Ovary (tissue), 3 donors: ENCODE measurements around the gene PXK.

ENCODE experiments used
- EP300 ChIP-seq: sonication (generic); formaldehyde crosslinking; IDR thresholded peaks from one replicate; pipeline ENCODE4 v1.6.1; 2017; ENCODE audit warnings: antibody characterized with exemption
- POLR2A ChIP-seq: fragments of 450-650 bp; IDR thresholded peaks from one replicate; pipeline ENCODE4 v1.6.1; 2017; ENCODE audit warnings: antibody characterized with exemption, mild to moderate bottlenecking, moderate library complexity
- TF ChIP-seq, protein P1 (sequence below), 3 donors: fragments of 450-650 bp in 2 of 3; fragments of 200-600 bp in 1 of 3; IDR thresholded peaks; one replicate each; pipeline versions ENCODE4 v1.5.1 to v1.8.0; 2016 to 2022; ENCODE audit warnings: antibody characterized with exemption in 3 of 3, mild to moderate bottlenecking in 1 of 3
- donor health status: DM: no; HTN: no; CAD: no.

DNA sequence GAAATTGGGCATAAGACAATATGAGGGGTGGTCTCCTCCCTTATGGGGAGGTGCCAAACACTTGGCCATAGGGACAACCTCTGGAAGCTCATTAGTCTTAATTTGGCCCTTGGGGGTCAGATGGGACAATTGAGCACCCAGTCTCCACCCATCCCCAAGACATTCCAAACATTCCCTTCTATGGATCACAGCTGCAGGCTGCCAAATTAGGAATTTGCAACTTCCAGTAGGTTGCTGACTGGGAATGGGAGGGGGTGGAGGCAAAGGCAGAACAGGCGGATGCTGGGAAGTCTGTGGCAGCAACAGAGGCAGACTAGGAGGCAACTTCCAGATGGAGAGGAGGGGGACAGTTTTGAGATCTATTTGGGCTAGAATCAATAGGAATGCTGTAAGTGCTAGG, 102.3 kb downstream of the PXK start:
- TF ChIP-seq, protein P1, sequence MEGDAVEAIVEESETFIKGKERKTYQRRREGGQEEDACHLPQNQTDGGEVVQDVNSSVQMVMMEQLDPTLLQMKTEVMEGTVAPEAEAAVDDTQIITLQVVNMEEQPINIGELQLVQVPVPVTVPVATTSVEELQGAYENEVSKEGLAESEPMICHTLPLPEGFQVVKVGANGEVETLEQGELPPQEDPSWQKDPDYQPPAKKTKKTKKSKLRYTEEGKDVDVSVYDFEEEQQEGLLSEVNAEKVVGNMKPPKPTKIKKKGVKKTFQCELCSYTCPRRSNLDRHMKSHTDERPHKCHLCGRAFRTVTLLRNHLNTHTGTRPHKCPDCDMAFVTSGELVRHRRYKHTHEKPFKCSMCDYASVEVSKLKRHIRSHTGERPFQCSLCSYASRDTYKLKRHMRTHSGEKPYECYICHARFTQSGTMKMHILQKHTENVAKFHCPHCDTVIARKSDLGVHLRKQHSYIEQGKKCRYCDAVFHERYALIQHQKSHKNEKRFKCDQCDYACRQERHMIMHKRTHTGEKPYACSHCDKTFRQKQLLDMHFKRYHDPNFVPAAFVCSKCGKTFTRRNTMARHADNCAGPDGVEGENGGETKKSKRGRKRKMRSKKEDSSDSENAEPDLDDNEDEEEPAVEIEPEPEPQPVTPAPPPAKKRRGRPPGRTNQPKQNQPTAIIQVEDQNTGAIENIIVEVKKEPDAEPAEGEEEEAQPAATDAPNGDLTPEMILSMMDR (IDR thresholded peaks at IDR 0.05), result no peak
- no peak for TF ChIP-seq POLR2A
- TF ChIP-seq EP300, result no peak
